Raji (cell line): ENCODE measurements around the gene MEF2C.

Experiments
- POLR2A ChIP-seq: IDR thresholded peaks from 2 replicates; pipeline ENCODE4 v1.6.1; 2011; ENCODE audit warnings: low read depth, low read length, control low read depth; ENCODE audit not compliant: insufficient read depth

Gene MEF2C

GRCh38 chr5:88707216-88707965 lies 175.6 kb downstream of the MEF2C start:
- TF ChIP-seq POLR2A: no peak

DNA sequence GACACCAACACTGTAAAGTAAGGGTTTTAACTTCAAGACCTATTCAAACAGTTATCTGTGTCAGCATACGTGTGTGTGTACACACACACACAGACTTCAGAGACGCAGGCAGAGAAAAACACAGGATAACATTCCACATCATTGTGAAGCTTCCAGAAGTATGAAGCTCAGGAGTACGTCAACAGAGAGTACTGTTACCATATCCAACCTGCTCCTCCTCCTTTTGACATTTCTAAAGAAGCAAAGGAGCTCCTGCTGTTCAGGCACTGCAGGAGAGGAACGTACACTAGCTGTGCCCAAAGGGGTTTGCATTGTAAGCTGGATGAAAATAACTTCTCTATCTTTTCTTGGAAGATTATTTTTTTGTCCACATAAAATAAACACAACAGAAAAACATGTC lies 180.7 kb downstream of the MEF2C start:
- TF ChIP-seq POLR2A: no peak

DNA sequence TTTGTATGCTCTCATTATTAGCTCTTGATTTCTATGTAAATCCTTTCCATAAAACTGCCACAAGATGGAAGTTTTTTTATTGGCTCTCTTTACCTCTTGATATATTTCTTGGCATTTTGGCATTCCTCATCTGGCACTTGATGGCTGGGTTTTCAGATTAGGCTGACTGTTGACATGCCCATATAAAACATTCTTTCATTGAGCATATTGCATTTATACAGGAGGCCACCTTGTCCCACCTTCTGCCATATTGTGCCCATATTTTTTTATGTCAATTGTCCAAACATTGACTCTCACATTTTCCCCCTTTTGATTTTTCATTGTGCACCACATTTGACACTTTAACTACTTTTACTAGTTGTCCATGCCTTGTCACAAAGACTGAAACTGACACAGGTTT lies 182.9 kb downstream of the MEF2C start:
- TF ChIP-seq POLR2A: no peak

DNA sequence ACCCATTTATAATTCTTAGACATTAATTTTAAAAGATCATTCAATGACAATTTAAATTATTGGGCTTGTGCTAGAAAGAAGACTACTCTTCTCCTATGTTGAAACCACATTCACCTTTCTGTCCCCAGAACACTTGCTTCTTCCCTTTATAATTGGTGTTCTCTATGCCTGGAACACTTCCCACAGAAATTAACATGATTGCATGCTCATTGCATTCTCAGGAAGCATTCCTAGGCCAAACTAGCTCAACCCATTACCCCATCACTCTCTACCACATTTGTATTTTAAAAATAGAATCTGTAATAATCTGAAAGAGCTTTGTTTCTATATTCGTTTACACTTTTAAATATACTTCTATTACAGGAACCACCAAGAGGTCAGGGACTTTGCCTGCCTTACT lies 184.7 kb downstream of the MEF2C start:
- TF ChIP-seq POLR2A: no peak

- TF ChIP-seq POLR2A: no peak
These were observed 186.5 kb downstream of the MEF2C start for GRCh38 chr5:88696466-88696865.

GRCh38 chr5:88695931-88696330 lies 187.1 kb downstream of the MEF2C start:
- TF ChIP-seq POLR2A: no peak

DNA sequence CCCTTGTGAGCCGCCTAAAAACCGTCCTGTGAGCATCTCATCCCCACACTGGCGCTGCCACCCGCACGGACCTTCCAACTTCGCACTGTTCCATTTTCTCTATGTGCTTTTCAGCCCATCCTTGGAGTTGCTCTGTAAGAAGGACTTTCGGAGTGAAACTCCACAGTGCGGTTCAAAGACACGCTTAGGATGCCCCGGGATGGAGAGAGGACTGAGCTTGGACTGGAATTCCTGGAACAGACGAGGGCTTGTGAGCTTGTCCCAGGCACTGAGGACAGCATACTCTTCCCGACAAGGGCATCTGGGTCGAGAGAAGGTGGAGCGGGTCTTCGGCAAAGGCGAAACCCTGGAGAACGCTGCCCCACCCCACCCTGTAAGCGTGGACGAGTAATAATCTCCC lies 187.8 kb downstream of the MEF2C start:
- TF ChIP-seq POLR2A: no peak

DNA sequence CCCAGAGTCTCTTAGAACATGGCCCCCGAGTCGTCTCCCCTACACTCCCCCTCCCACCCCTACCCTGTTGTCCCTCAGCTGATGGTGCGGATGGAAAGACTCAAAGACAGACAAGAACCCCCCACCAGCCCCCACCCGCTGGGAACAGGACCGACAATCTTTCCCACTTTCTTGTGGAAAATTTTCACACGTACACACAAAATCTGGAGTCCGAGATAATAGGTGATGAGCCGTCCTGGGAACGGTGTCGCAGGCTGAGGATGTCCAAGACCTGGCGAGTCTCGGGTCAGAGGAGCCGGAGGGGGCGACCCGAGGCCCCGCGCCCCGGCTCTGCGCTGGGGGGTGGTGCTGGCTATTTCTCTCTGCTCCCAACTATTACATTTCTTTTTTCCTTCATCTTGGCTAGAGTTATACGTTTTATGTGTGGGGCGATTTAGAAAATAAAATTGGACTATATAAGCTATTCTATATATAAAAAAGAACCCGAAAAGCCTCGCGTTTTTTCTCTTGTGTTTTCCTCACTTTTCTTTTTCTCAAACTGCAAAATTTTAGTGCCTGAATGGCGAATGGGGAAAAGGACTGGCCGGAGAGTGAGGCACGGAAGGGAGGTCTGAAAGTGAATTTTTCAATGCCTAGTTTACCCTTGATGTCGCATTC lies 188.8 kb downstream of the MEF2C start:
- TF ChIP-seq POLR2A: no peak

DNA sequence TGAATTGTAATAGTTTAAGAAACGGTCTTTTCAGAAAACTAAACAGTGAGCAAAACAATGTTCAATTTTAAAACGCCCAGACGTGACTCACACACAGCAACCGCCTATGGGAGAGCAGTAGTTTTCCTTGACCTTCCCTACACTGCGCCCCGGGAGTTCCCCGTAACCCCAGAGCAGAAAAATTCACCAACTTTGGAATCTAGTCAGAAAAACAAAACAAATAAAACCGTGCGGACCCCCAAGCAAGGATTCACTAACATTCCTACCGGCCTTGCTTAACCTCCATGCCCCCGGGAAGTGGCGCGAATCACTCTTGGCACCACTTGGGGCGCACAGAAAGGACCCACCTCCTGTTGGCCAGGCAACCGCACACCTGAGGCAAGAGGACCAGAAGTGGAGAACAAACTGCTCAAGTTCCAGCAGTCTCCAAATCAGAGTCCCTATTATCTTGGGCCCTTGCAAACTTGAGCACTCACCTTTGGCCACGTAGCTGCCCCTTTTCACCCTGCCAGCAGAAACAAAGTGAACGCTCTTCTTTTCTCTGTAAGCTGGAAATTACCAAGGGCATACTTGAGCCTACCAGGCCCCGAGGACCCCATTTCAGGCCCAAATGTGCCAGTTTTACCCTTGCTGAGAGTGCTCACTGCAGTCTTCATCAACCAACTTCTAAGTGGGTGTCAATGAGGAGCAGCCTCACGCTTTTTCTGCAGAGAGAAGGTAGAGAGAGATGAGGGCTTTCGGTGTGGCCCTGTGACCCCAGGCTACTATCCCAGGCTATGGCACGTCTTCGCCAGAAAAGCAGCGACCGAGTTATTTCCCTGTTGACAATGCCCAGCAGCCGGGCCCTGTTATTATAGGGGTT lies 189.7 kb downstream of the MEF2C start:
- TF ChIP-seq POLR2A: no peak

- no peak for TF ChIP-seq POLR2A
These were observed 190.8 kb downstream of the MEF2C start for GRCh38 chr5:88691945-88692868.

- TF ChIP-seq POLR2A: no peak
These were observed 191.8 kb downstream of the MEF2C start for GRCh38 chr5:88691230-88691582.

- no peak for TF ChIP-seq POLR2A
These were observed 192.4 kb downstream of the MEF2C start for GRCh38 chr5:88690409-88691229.

DNA sequence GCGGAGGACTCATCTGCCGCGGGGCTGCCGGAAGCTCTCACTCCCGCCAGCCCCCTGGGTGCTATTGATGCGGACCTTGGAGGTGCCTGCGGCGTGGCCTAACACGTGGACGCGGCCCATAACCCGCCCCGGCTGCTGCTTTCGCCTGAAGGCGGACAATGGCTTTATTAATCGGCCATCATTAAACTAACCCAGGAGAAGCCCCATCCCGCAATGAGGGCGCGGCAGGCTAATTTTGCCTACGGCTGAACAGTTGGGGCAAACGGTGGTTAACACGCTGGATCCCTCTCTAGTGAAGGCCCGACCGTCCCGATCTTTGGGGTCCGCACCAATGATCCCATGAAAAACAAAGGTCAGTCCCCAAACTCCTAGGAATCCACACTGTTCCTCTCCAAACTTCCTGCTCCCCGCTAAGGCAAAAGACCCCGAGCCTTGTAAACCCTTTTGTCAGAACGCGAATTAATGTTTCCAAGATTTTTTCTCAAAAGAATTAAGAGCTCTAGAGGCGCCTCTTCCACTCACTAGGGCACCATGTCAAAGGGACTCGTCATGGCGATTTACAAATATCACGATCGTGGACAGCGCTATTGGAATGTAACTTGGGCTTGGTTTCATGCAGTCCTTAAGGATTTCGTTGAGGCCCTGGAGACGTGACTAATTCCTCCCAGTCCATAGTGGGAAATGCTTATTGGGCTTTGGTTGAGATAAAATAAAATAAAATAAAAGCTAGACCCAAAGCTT lies 193.1 kb downstream of the MEF2C start:
- TF ChIP-seq POLR2A: no peak
